Panc1 (cell line): ENCODE data around the gene NOP56.
A peak's percentile ranks its signal among the peaks of the same experiment; 100 is the strongest.

ENCODE experiments used
- CTCF ChIP-seq: fragments of 450-650 bp; IDR thresholded peaks from 2 replicates; pipeline ENCODE4 v1.5.1; 2017; ENCODE audit warnings: mild to moderate bottlenecking
- POLR2AphosphoS5 ChIP-seq: IDR thresholded peaks from 2 replicates; pipeline ENCODE4 v1.6.1; 2012; ENCODE audit warnings: mild to moderate bottlenecking, low read depth, low read length, moderate library complexity
- REST ChIP-seq, 2 experiments: IDR thresholded peaks; 2 replicates each; pipeline ENCODE4 v1.6.1; 2011 to 2012; ENCODE audit warnings: low read depth in 2 of 2, control low read depth in 1 of 2, low read length in 1 of 2, mild to moderate bottlenecking in 1 of 2, moderate library complexity in 1 of 2; ENCODE audit not compliant: insufficient read depth in 1 of 2
- SIN3A ChIP-seq: IDR thresholded peaks from 2 replicates; pipeline ENCODE4 v1.6.1; 2012; ENCODE audit warnings: low read depth, mild to moderate bottlenecking, low read length, moderate library complexity, borderline replicate concordance; ENCODE audit not compliant: insufficient read depth
- TCF7L2 ChIP-seq: IDR thresholded peaks from 2 replicates; pipeline ENCODE4 v1.6.1; 2011; ENCODE audit warnings: mild to moderate bottlenecking, low read depth, low read length, inconsistent platforms

GRCh38 chr20:2655331-2656116 is 3.1 kb downstream of the NOP56 start:
- TF ChIP-seq CTCF (no peak), POLR2AphosphoS5 (peak; percentile 33; the same call in 1 of the 2 replicates), REST (IDR thresholded peaks at IDR 0.05; ENCODE audit: insufficient read depth in 1 of 2, low read depth in 2 of 2, low read length in 1 of 2) (no peak), TCF7L2 (no peak), SIN3A (no peak)
